GM23338 (cell line): Measurements from ENCODE around the gene ALDH7A1. TPM values are rescaled to one million over a fixed set of nuclear protein-coding genes. Genes with fewer than 3 reads are reported as not detected.

Experiments
- CREB1 ChIP-seq: fragments of 250-450 bp; sonication (Bioruptor Pico); IDR thresholded peaks from 2 replicates; pipeline ENCODE4 v1.5.0; 2020; ENCODE audit warnings: low read depth, mild to moderate bottlenecking, moderate library complexity
- EZH2 ChIP-seq: fragments of 200-600 bp; sonication (generic); IDR thresholded peaks from one replicate; pipeline ENCODE4 v1.8.0; 2017; ENCODE audit warnings: antibody characterized with exemption, mild to moderate bottlenecking, low read depth; ENCODE audit not compliant: unreplicated experiment
- EZH2phosphoT487 ChIP-seq: fragments of 200-600 bp; sonication (generic); IDR thresholded peaks from one replicate; pipeline ENCODE4 v1.8.1; 2018; ENCODE audit warnings: antibody characterized with exemption; ENCODE audit not compliant: unreplicated experiment
- NANOG ChIP-seq: IDR thresholded peaks from 2 replicates; pipeline ENCODE4 v1.6.1; 2016; ENCODE audit warnings: antibody characterized with exemption, borderline replicate concordance
- POLR2AphosphoS5 ChIP-seq: IDR thresholded peaks from 2 replicates; pipeline ENCODE4 v1.6.1; 2016; ENCODE audit warnings: antibody characterized with exemption, low read depth
- ZNF331 ChIP-seq: fragments of 250-450 bp; sonication (Bioruptor Pico); IDR thresholded peaks from 2 replicates; pipeline ENCODE4 v1.5.0; 2020; ENCODE audit warnings: low read depth, mild to moderate bottlenecking, moderate library complexity
- ZNF462 ChIP-seq: fragments of 250-450 bp; sonication (Bioruptor Pico); IDR thresholded peaks from 2 replicates; pipeline ENCODE4 v1.5.0; 2020; ENCODE audit warnings: mild to moderate bottlenecking, moderate library complexity
- polyA plus RNA-seq: library from polyadenylated mRNA; unstranded; fragments of >200 nt; fragmentation: Nextera tagmentation; extraction: Ambion mirVana; gene quantifications from 2 replicates; pipeline ENCODE4 v1.2.1, GENCODE V29; 2016
- total RNA-seq: library from RNA; depleted of rRNA; stranded (reverse); fragments of >200 nt; shearing (Covaris generic); gene quantifications from 2 replicates; pipeline ENCODE4 v1.2.3, GENCODE V29; 2014
- TF ChIP-seq, protein P1 (sequence below): IDR thresholded peaks from one replicate; pipeline ENCODE4 v1.6.1; 2018; ENCODE audit warnings: antibody characterized with exemption; ENCODE audit not compliant: unreplicated experiment
- TF ChIP-seq, protein P2 (sequence below), 2 experiments: fragments of 200-600 bp in 1 of 2; sonication (generic) in 1 of 2; conservative IDR thresholded peaks; 2 replicates each; pipeline versions ENCODE4 v1.5.1 to v1.6.1; 2016 to 2017; ENCODE audit warnings: antibody characterized with exemption in 2 of 2, low read depth in 2 of 2, mild to moderate bottlenecking in 2 of 2, moderate library complexity in 1 of 2

ALDH7A1 gene
- total and polyA plus RNA-seq, 2 experiments from 2014 or later, result 122 to 198 TPM

DNA sequence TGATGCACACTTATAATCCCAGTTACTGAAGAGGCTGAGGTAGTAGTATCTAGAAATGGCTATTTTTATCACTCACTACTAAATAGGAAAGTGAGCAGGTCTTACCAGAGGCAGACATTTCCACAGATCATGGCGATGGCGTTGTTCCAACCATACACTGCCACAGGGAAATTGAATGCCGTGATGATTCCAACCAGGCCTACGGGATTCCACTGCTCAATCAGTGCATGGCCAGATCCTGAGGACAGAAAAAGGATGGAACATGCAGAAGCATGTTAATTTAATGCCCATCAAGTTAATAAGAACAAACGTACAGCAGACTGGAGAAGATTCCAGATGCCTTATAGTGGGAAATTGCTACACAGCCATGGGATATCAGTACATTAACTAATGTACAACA is 18.0 kb downstream of the ALDH7A1 start (continued):
- TF ChIP-seq ZNF462 (CRISPR knock-in tag), result no peak
- TF ChIP-seq ZNF331 (CRISPR knock-in tag), result no peak
- TF ChIP-seq EZH2phosphoT487, result no peak
- TF ChIP-seq, protein P1, sequence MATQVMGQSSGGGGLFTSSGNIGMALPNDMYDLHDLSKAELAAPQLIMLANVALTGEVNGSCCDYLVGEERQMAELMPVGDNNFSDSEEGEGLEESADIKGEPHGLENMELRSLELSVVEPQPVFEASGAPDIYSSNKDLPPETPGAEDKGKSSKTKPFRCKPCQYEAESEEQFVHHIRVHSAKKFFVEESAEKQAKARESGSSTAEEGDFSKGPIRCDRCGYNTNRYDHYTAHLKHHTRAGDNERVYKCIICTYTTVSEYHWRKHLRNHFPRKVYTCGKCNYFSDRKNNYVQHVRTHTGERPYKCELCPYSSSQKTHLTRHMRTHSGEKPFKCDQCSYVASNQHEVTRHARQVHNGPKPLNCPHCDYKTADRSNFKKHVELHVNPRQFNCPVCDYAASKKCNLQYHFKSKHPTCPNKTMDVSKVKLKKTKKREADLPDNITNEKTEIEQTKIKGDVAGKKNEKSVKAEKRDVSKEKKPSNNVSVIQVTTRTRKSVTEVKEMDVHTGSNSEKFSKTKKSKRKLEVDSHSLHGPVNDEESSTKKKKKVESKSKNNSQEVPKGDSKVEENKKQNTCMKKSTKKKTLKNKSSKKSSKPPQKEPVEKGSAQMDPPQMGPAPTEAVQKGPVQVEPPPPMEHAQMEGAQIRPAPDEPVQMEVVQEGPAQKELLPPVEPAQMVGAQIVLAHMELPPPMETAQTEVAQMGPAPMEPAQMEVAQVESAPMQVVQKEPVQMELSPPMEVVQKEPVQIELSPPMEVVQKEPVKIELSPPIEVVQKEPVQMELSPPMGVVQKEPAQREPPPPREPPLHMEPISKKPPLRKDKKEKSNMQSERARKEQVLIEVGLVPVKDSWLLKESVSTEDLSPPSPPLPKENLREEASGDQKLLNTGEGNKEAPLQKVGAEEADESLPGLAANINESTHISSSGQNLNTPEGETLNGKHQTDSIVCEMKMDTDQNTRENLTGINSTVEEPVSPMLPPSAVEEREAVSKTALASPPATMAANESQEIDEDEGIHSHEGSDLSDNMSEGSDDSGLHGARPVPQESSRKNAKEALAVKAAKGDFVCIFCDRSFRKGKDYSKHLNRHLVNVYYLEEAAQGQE, result no peak
- no peak for TF ChIP-seq NANOG
- no peak for TF ChIP-seq CREB1 (CRISPR knock-in tag)
- no peak for TF ChIP-seq POLR2AphosphoS5
- no peak for TF ChIP-seq EZH2
- TF ChIP-seq, protein P2, sequence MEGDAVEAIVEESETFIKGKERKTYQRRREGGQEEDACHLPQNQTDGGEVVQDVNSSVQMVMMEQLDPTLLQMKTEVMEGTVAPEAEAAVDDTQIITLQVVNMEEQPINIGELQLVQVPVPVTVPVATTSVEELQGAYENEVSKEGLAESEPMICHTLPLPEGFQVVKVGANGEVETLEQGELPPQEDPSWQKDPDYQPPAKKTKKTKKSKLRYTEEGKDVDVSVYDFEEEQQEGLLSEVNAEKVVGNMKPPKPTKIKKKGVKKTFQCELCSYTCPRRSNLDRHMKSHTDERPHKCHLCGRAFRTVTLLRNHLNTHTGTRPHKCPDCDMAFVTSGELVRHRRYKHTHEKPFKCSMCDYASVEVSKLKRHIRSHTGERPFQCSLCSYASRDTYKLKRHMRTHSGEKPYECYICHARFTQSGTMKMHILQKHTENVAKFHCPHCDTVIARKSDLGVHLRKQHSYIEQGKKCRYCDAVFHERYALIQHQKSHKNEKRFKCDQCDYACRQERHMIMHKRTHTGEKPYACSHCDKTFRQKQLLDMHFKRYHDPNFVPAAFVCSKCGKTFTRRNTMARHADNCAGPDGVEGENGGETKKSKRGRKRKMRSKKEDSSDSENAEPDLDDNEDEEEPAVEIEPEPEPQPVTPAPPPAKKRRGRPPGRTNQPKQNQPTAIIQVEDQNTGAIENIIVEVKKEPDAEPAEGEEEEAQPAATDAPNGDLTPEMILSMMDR (conservative IDR thresholded peaks at IDR 0.05; ENCODE audit: low read depth in 2 of 2), result no peak
